ENCODE data around the gene CCM2.
"Not testable (repeated sequence)": the region's sequence is repeated elsewhere in the genome, so short reads cannot be mapped to it uniquely, and the experiment has no call there.

Gene CCM2

GRCh38 chr7:45101748-45102147 is 101.7 kb downstream of the CCM2 start:
- no peak for DNase-seq (ENCODE audit: low read depth)

GRCh38 chr7:45102785-45103712 is 103.0 kb downstream of the CCM2 start:
- no peak for DNase-seq (ENCODE audit: low read depth)

GRCh38 chr7:45103958-45104843 is 104.2 kb downstream of the CCM2 start:
- no peak for DNase-seq (ENCODE audit: low read depth)

- DNase-seq (ENCODE audit: low read depth) = no peak
Observed at GRCh38 chr7:45104844-45105587, 105.0 kb downstream of the CCM2 start.

- no peak for DNase-seq (ENCODE audit: low read depth)
Observed at GRCh38 chr7:45105588-45106188, 105.7 kb downstream of the CCM2 start.

GRCh38 chr7:45106820-45107219 is 106.8 kb downstream of the CCM2 start:
- DNase-seq (ENCODE audit: low read depth) = no peak

- DNase-seq (ENCODE audit: low read depth) = no peak
Observed at GRCh38 chr7:45107356-45107755, 107.4 kb downstream of the CCM2 start.

GRCh38 chr7:45108863-45109262 is 108.9 kb downstream of the CCM2 start:
- no peak for DNase-seq (ENCODE audit: low read depth)

- DNase-seq (ENCODE audit: low read depth) = peak; percentile 97
Observed at GRCh38 chr7:45111298-45112223, 111.6 kb downstream of the CCM2 start, which contains the start of gene TBRG4. TSS of gene TBRG4 (minus strand) at chr7:45111697. CDS start at chr7:45109237, 2,460 bp downstream.

- no peak for DNase-seq (ENCODE audit: low read depth)
Observed at GRCh38 chr7:45112648-45113047, 112.6 kb downstream of the CCM2 start.

- not testable (repeated sequence) for DNase-seq (ENCODE audit: low read depth)
Observed at GRCh38 chr7:45114257-45114656, 114.3 kb downstream of the CCM2 start.

- DNase-seq (ENCODE audit: low read depth) = no peak
Observed at GRCh38 chr7:45114926-45115325, 114.9 kb downstream of the CCM2 start.

- DNase-seq (ENCODE audit: low read depth) = no peak
Observed at GRCh38 chr7:45116048-45116447, 116.0 kb downstream of the CCM2 start.

- DNase-seq (ENCODE audit: low read depth) = no peak
Observed at GRCh38 chr7:45117582-45117981, 117.6 kb downstream of the CCM2 start.

GRCh38 chr7:45118292-45118691 is 118.3 kb downstream of the CCM2 start:
- no peak for DNase-seq (ENCODE audit: low read depth)

- no peak for DNase-seq (ENCODE audit: low read depth)
Observed at GRCh38 chr7:45118889-45119331, 118.9 kb downstream of the CCM2 start.

- no peak for DNase-seq (ENCODE audit: low read depth)
Observed at GRCh38 chr7:45119550-45119949, 119.5 kb downstream of the CCM2 start.

GRCh38 chr7:45122975-45123860 is 123.2 kb downstream of the CCM2 start:
- DNase-seq (ENCODE audit: low read depth) = no peak
